HG03280 (cell line): Measurements from ENCODE around the gene ARHGAP4.

Experiments
- ATAC-seq: cut with Tn5 transposase; IDR thresholded peaks from one replicate; pipeline ENCODE4 v1.9.1; 2021; ENCODE audit warnings: mild to moderate bottlenecking, moderate library complexity; ENCODE audit not compliant: unreplicated experiment

The ARHGAP4 gene

GRCh38 chrX:153964105-153964504 lies 38.0 kb upstream of the ARHGAP4 start:
- ATAC-seq, result no peak

GRCh38 chrX:153963546-153963945 lies 37.5 kb upstream of the ARHGAP4 start:
- no peak for ATAC-seq

GRCh38 chrX:153961292-153961691 lies 35.2 kb upstream of the ARHGAP4 start:
- ATAC-seq, result no peak

- no peak for ATAC-seq
These were observed 34.7 kb upstream of the ARHGAP4 start for GRCh38 chrX:153960786-153961185.

GRCh38 chrX:153960077-153960476 lies 34.0 kb upstream of the ARHGAP4 start:
- ATAC-seq, result no peak

GRCh38 chrX:153959649-153960048 lies 33.6 kb upstream of the ARHGAP4 start:
- ATAC-seq, result no peak

- no peak for ATAC-seq
These were observed 32.5 kb upstream of the ARHGAP4 start for GRCh38 chrX:153958605-153959004.

GRCh38 chrX:153957224-153957623 lies 31.2 kb upstream of the ARHGAP4 start:
- ATAC-seq, result no peak

- no peak for ATAC-seq
These were observed 30.2 kb upstream of the ARHGAP4 start for GRCh38 chrX:153956044-153956907.

GRCh38 chrX:153955228-153955732 lies 29.2 kb upstream of the ARHGAP4 start:
- no peak for ATAC-seq

- no peak for ATAC-seq
These were observed 28.6 kb upstream of the ARHGAP4 start for GRCh38 chrX:153954558-153955227.

- no peak for ATAC-seq
These were observed 28.0 kb upstream of the ARHGAP4 start for GRCh38 chrX:153953892-153954557.

- no peak for ATAC-seq
These were observed 27.3 kb upstream of the ARHGAP4 start for GRCh38 chrX:153953342-153953830.

- no peak for ATAC-seq
These were observed 26.4 kb upstream of the ARHGAP4 start for GRCh38 chrX:153952373-153953026.

GRCh38 chrX:153951683-153952372 lies 25.8 kb upstream of the ARHGAP4 start:
- no peak for ATAC-seq

- no peak for ATAC-seq
These were observed 24.1 kb upstream of the ARHGAP4 start for GRCh38 chrX:153950127-153950526.

GRCh38 chrX:153948847-153949805 lies 23.1 kb upstream of the ARHGAP4 start:
- ATAC-seq, result no peak

GRCh38 chrX:153948002-153948466 lies 22.0 kb upstream of the ARHGAP4 start:
- no peak for ATAC-seq
